Lung (tissue), 12 donors: ENCODE results near the gene XYLT1. TPM values are rescaled to one million over a fixed set of nuclear protein-coding genes. Genes with fewer than 3 reads are reported as not detected.

Experiments used
- ATAC-seq: fragments of 200-7000 bp; cut with Tn5 transposase; one replicate; pipeline ENCODE4 v1.9.1; 2020; ENCODE audit warnings: moderate number of reproducible peaks; ENCODE audit not compliant: insufficient read depth, low FRiP score
- DNase-seq, 3 donors: peaks; one replicate each; pipeline ENCODE4 v3.0.0-alpha.2; 2013 to 2017
- H3K27ac ChIP-seq, 2 donors: one replicate each; pipeline ENCODE4 v1.5.1; 2013; ENCODE audit warnings: mild to moderate bottlenecking in 2 of 2, moderate library complexity in 2 of 2, control low read depth in 1 of 2, inconsistent platforms in 1 of 2, low read depth in 1 of 2, low read length in 1 of 2
- H3K27me3 ChIP-seq, 3 donors: one replicate each; pipeline ENCODE4 v1.5.1; 2013; ENCODE audit warnings: low read length in 2 of 3; ENCODE audit not compliant: control insufficient read depth in 3 of 3, insufficient read depth in 3 of 3
- H3K36me3 ChIP-seq, 4 donors: one replicate each; pipeline ENCODE4 v1.5.1; 2013; ENCODE audit warnings: low read length in 4 of 4, mild to moderate bottlenecking in 1 of 4, moderate library complexity in 1 of 4; ENCODE audit not compliant: control insufficient read depth in 4 of 4, insufficient read depth in 4 of 4
- H3K4me1 ChIP-seq, 5 donors: one replicate each; pipeline ENCODE4 v1.5.1; 2013; ENCODE audit warnings: low read length in 5 of 5, mild to moderate bottlenecking in 2 of 5, moderate library complexity in 1 of 5; ENCODE audit not compliant: control insufficient read depth in 5 of 5, insufficient read depth in 5 of 5
- H3K4me3 ChIP-seq: one replicate; pipeline ENCODE4 v1.5.1; 2013; ENCODE audit warnings: mild to moderate bottlenecking, control low read depth, moderate library complexity
- H3K9ac ChIP-seq, 2 donors: one replicate each; pipeline ENCODE4 v1.5.1; 2013; ENCODE audit warnings: low read length in 2 of 2, control low read depth in 1 of 2; ENCODE audit not compliant: insufficient read depth in 1 of 2
- H3K9me3 ChIP-seq, 4 donors: one replicate each; pipeline ENCODE4 v1.5.1; 2013; ENCODE audit warnings: low read length in 3 of 4, mild to moderate bottlenecking in 1 of 4, moderate library complexity in 1 of 4; ENCODE audit not compliant: control insufficient read depth in 4 of 4, insufficient read depth in 3 of 4
- whole genome bisulfite sequencing, 2 donors: extraction: QIAGEN DNeasy Blood & Tissue Kit; methylation state at CpG; one replicate each; pipeline ENCODE4 v1.1.7; 2013; 5-methylcytosine and 5-hydroxymethylcytosine counted together
- polyA plus RNA-seq, 2 donors: library from polyadenylated mRNA; stranded (reverse); fragments of 200-250 nt; gene quantifications; one replicate each; pipeline ENCODE4 v1.2.1, GENCODE V29; 2013
- total RNA-seq, 2 donors: library from RNA; depleted of rRNA in 1 of 2; stranded (reverse); fragments of >200 nt in 1 of 2; gene quantifications; one replicate each; pipeline ENCODE4 v1.2.1, GENCODE V29; 2014 to 2021
- TF ChIP-seq, protein P1 (sequence below): IDR thresholded peaks from 2 replicates; pipeline ENCODE4 v1.5.1; 2012; ENCODE audit warnings: mild to moderate bottlenecking; ENCODE audit errors: control extremely low read depth, extremely low read depth
- donor health status: control.
- donor health status: control.
- donor health status: Bipolar disorder and iron deficiency.
- donor health status: healthy.
- donor health status: DM: yes; HTN: yes; CAD: no.

XYLT1 gene
- total and polyA plus RNA-seq, 4 donors, result 1.4 to 11.5 (median 6.9) TPM

DNA sequence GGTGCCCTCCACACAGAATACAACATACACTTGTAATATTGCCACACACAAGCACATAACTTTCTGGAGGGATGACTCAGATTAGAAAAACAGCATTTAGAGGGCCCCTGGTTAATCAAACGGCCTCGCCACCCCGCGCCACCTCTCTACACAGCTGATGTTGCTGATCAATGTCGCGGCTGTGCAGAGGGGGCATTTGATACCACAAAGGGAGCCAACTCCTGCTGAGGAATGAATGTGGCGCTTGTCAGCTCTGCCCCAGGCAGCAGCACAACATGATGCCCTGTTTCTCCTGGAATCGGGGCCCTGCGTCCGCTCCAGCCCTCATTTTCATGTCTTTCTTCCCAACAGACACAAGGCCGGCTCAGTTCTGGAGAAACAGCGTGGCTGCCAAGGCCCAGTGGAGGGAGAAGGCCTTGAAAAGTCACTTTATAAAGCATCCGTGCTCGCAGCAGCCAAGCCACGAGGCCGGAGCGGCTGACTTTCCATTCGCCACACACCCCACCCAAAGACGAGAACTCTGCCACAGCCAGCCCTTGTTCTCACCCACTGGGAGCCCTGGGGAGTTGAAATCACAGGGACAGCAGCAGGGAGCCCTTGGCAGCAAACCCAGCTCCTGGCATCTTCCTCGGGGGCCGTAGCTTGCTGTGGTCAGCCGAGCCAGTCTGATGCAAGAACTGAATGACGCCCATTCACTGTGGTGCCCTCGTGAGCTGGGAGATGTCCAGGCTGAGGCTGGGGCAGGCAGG, 65.6 kb downstream of the XYLT1 start:
- H3K9me3 ChIP-seq, result no peaks in the 10 kb centered on the region
- H3K27ac ChIP-seq, result peak overlapping the region in 1 of 2 donors; percentile 37
- no peaks in the 10 kb centered on the region for H3K36me3 ChIP-seq
- ATAC-seq (no peak), DNase-seq (peak in 1 of 3 donors; percentile 18)
- WGBS, 2 donors, result 77 to 79% methylated on average over 24 of the region's 24 CpGs
- no peak overlapping the region for H3K4me3 ChIP-seq
- no peaks in the 10 kb centered on the region for H3K27me3 ChIP-seq
- TF ChIP-seq, protein P1, sequence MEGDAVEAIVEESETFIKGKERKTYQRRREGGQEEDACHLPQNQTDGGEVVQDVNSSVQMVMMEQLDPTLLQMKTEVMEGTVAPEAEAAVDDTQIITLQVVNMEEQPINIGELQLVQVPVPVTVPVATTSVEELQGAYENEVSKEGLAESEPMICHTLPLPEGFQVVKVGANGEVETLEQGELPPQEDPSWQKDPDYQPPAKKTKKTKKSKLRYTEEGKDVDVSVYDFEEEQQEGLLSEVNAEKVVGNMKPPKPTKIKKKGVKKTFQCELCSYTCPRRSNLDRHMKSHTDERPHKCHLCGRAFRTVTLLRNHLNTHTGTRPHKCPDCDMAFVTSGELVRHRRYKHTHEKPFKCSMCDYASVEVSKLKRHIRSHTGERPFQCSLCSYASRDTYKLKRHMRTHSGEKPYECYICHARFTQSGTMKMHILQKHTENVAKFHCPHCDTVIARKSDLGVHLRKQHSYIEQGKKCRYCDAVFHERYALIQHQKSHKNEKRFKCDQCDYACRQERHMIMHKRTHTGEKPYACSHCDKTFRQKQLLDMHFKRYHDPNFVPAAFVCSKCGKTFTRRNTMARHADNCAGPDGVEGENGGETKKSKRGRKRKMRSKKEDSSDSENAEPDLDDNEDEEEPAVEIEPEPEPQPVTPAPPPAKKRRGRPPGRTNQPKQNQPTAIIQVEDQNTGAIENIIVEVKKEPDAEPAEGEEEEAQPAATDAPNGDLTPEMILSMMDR, result no peak
- H3K4me1 ChIP-seq, result peaks cover 0 to 4% (median 0%) of the 10 kb centered on the region in 5 donors
- no peak overlapping the region for H3K9ac ChIP-seq

DNA sequence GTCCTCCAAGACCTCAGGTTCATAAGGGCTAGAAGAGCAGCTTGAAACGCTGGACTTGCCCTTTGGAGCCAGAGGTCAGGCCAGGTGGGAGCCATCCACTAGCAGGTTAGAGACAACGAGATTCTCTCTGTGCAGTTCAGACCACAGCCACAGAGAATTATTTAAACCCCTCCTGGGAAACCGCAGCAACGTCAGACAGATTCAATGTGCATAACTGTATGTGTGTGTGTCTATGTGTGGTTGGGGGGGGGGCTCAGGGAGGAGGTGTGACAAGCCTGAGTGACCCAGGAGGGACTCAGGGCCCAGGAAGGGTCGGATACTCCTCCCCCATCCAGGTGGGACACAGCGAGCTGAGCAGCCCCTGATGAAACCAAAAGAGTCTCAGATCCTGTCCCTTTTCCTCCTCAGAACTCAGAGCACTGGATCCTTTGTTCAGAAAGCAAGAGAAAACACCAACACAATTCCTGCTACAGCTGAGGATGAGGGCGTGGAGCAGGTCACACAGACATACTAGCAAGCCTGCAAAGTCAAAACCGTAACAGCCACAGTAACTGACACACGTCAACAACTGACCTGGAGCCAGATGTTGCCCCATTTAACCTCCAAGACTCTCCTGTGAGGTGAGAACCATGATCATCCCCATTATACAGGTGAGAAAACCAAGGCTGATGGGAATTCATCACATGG, 66.8 kb downstream of the XYLT1 start:
- Histone ChIP-seq H3K9ac (no peak overlapping the region), H3K27me3 (no peaks in the 10 kb centered on the region), H3K9me3 (no peaks in the 10 kb centered on the region), H3K36me3 (no peaks in the 10 kb centered on the region), H3K4me3 (no peak overlapping the region), H3K27ac (no peak overlapping the region), H3K4me1 (peaks cover 0 to 4% (median 0%) of the 10 kb centered on the region in 5 donors)
- DNase-seq, result no peak
- TF ChIP-seq, protein P1, result no peak
- WGBS, 2 donors, result 92 to 93% methylated on average over 9 of the region's 9 CpGs
- no peak for ATAC-seq

DNA sequence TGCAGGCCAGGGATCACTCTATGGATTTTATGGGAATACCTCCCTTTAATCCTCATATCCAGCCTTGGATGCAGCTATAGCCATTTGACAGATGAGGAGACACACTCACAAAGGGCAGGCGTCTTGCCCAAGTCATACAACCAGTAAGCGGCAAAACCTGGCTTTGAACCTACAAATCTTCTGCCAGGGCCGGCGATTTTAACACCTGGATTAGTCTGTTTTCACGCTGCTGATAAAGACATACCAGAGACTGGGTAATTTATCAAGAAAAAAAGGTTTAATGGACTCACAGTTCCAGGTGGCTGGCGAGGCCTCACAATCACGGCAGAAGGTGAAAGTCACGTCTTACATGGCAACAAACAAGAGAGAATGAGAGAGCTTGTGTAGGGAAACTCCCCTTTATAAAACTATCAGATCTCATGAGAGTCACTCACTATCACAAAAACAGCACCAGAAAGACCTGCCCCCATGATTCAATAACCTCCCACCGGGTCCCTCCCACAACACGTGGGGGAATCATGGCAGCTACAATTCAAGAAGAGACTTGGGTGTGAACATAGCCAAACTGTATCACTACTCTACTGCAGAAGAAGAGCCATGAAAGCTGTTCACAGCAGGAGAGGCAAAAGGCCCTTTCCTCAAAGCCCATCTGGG, 67.5 kb downstream of the XYLT1 start:
- DNase-seq (no peak), ATAC-seq (no peak)
- Histone ChIP-seq H3K4me1 (peaks cover 0 to 4% (median 1%) of the 10 kb centered on the region in 5 donors), H3K27me3 (no peaks in the 10 kb centered on the region), H3K9ac (no peak overlapping the region), H3K27ac (no peak overlapping the region), H3K4me3 (no peak overlapping the region), H3K9me3 (no peaks in the 10 kb centered on the region), H3K36me3 (no peaks in the 10 kb centered on the region)
- 91 to 93% methylated on average over 10 of the region's 10 CpGs for WGBS, 2 donors
- TF ChIP-seq, protein P1, result no peak
